Hepatic stellate cell (primary cell): ENCODE results near the gene PIPOX.
A peak's percentile ranks its signal among the peaks of the same experiment; 100 is the strongest.

Experiments
- DNase-seq: peaks from one replicate; pipeline ENCODE4 v3.0.0; 2011; ENCODE audit warnings: low spot score

The PIPOX gene, protein sequence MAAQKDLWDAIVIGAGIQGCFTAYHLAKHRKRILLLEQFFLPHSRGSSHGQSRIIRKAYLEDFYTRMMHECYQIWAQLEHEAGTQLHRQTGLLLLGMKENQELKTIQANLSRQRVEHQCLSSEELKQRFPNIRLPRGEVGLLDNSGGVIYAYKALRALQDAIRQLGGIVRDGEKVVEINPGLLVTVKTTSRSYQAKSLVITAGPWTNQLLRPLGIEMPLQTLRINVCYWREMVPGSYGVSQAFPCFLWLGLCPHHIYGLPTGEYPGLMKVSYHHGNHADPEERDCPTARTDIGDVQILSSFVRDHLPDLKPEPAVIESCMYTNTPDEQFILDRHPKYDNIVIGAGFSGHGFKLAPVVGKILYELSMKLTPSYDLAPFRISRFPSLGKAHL

DNA sequence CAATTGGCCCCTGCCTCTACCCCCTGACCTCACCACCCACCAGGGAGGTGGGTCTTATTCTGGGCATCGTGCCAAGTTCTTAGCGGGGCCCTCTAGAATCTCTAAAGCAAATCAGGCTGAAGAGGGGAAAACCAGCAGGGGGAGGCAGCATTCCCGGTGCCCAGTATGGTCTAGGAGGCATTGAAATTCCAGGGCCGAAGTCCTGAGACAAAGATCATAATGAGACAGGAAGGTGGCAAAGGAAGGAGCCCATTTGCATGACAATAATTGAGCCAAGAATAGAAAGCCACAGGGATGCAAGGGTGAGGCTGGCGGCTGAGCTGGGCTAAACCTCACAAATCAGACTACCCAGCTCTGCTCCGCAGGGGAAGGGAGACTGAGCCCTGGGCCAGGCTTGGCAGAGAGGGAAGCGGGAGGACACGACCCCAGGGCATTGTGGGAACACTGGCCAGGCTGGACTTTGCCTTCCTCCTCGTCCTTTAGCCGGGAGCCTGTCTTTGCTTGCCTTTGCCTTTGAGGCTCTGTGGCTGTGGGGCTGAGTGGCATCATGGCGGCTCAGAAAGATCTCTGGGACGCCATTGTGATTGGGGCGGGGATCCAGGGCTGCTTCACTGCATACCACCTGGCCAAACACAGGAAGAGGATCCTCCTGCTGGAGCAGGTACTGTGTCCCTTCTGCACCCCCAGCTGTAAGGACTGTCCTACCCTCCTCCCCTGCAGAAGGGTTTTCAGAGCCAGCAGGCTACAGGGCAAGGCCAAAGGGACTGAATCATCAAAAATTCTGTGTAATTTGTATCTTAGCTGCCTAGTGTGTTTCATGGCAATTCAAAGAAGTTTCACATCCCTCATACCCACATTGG lies at the start of gene PIPOX:
PIPOX (plus strand) TSS at position 463 of the 860 bp plus-strand sequence; CDS start at position 548, 85 bp downstream.
- peak; percentile 20 for DNase-seq

DNA sequence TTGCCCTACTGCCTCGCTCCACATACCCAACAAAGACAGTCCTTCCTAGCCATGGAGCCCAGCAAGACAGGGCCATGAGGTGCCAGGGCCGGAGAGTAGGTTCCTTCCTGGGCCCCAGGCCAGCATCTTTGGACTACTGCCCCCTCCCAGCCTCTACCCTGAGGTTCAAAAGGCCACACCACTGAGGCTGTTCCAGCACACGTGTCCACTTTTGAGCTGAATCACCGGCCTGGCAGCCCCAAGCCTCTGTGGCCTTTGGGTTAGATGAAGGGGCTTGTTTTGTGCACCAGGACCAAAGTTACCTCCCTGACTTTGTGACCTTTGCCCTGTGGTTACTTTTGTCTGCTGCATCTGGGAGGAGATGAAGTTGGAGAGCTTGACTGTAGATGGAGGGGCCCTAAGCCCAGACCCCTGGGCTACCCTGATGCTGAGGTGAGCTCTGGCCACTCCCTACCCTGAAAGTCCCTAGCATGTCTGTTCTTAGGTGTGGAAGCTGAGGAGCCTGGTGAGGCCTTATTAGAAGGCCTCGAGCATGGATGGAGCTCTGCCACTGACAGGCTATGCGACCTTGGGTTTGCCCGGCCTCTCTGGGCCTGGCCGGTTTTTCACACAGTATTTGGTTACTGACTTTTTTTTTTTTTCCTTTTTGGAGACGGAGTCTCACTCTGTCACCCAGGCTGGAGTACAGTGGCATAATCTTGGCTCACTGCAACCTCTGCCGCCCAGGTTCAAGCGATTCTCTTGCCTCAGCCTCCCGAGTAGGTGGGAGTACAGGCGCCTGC lies 49.1 kb upstream of the PIPOX start:
- no peak for DNase-seq

DNA sequence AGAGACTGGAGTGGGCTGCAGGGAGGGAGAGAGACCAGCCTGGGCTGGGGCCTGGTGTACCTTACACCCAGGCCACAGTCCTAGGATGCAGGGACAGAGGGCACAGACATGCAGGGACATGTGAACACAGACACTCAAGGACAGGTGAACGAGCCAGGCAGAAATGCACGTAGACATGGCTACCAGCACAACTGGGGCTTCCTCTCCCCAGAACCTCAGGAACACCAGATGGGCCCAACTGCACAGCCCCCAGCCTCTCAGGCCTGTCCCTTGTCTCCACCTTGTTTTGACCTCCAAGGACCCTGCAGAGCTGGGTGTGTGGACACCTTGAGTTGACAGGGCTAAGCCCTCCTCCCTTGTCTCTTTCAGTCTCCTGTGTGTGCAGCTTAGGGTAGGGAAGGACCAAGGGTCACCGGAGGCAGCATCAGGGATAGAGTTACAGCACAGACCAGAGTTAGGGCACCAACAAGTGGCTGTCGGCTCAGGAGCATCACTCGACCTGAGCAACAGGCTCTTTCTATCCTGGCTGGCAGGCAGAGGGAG lies 46.3 kb upstream of the PIPOX start:
- no peak for DNase-seq

DNA sequence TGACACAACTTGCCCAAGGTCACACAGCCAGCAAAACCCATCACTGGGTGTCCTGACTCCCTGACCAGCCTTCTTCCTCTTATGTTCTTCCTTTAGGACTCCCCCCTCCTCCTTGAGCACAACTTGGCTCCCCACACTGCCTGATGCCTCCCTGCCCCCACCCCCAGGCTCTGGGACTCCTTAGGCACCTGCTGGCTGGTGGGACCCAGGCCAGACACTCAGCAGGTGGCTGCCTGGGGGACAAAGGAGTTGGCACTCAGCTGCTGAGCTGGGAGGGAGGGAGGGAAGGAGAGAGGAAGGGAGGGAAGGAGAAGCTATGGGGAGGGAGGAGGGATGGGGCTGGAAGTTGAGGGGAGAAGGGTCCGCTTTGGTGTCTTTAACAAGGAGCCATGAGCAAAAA lies 45.1 kb upstream of the PIPOX start:
- no peak for DNase-seq

DNA sequence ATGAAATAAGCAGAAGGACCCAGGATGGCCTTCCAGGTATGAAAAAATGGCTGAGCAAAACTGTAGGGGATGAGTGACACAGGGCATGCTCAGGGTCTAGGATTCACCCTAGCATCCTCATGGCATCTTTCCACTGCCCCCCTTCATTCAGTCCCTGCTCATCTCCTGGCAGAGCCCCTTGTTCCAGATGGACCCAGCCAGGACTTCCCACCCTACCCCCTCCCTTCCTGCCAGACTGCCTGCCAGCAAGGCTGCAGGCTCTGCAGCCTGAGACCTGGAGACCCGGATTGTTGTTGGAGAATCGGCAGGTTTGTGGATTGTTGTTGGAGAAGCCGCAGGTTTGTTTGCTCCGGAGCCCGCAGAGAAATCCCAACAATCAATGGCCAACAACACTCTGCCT lies 43.7 kb upstream of the PIPOX start:
- DNase-seq, result no peak

DNA sequence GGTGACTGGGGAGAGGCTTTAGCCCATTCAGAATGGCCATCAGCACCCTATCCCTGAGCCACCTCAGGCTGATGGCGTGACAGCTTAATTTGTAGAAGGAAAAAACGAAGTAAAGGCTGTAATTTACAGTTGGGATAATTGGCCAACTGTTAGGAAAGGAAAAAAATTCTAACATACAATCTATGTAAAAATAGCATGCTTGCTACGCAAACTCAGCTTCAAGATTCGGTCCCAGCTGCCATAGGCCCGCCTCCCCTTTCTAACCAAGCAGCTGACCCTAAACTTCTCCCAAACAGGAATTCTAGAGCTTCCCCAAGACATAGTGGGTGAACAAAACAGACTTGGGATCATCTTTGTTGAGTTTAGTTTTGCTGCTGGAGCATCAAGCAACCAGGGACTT lies 42.0 kb upstream of the PIPOX start:
- no peak for DNase-seq

DNA sequence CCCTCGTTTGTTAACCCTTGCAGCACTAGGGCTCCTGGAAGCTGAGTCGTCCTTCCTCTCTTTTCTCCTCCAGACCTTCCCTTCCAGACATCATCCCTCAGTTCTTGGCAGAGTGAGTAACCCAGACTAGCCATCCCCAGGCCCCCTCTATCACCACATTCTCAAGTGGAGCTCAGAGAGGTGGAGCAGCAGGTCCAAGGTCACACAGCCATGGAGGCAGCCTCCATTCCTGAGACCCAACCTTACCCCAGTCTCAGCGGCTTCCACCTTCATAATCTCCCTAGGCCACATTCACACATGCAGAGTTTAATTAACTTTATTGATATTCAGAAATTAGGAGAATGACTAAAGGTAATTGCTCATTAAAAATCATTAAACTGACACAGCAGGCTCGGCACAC lies 40.1 kb upstream of the PIPOX start:
- DNase-seq, result no peak

DNA sequence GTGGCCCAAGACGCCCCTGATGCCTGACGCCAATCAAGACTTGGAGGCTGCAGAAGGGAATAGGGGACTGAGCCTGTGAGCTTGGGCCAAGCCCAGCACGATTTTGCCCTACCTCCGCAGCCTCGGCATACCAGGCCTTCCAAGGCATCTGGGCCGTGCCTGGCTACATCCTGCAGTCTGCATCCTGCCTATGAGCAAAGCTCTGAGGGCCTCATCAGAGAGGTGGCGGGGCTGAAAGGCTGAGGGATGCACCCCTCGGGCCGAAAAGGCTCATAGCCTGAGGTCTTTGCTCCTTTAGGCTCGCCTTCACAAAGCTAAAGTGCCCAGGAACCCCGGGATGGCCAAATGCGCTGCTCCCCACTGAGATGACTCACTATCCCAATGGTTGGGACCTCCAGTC lies 39.7 kb upstream of the PIPOX start:
- no peak for DNase-seq

DNA sequence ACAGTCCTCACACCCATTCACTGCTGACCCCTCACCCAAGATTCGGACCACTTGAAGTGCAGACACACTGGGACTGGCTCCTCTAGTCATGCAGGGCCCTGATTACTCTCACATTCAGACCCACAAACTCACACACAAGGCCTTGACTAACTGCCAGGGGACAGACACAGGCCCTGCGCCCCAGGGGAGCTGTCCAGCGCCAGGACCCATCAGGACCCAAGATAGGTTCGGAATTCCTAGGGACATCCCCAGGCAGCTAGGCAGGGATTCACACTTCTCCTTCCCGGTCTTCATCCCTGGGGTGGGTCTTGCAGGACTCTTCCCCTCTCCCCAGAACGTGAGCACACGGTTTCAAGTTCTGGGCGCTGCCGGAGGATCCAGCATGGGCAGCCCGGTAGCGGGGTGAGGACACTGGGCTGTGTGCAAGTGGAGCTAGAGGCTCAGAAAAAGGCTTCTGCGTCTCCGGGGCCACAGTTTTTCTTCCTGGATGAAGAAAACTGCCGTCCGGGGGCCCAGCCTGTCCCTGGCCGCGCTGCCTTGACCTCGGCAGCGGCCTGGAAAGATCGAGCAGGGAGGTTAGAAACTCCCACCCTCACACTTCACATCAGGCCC lies 38.8 kb upstream of the PIPOX start:
- DNase-seq, result peak; percentile 30

DNA sequence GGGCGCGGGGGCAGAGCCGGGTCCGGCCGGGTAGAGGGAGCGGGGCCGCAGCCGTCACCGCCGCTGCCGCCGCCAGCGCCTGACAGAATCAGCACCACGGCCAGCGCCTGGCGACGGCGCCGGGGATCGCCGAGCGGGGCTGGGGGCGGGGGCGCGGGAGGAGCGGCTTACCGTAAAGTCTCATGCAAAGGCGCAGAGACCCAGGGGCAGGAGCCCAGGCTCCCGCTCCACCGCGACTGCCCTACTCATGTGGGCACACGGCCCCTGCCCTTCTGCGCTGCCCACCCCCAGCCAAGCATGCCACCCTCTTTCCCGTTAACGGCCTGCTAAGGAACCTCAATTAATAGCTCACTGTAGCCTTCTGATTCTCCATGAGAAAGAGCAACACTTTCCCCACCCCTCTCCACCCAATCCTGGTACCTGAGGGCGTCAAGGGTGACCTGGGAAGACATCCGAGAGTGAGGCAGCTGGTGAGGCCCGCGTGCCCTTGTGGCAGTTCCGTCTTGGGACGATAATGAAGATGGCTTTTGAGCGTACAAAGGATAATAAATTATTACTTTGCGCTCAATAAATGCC lies 36.9 kb upstream of the PIPOX start, which contains the start of gene SEZ6:
SEZ6 (minus strand) TSS at position 98 of the 576 bp plus-strand sequence. CDS start 164 bp downstream, outside the sequence.
- peak; percentile 76 for DNase-seq

DNA sequence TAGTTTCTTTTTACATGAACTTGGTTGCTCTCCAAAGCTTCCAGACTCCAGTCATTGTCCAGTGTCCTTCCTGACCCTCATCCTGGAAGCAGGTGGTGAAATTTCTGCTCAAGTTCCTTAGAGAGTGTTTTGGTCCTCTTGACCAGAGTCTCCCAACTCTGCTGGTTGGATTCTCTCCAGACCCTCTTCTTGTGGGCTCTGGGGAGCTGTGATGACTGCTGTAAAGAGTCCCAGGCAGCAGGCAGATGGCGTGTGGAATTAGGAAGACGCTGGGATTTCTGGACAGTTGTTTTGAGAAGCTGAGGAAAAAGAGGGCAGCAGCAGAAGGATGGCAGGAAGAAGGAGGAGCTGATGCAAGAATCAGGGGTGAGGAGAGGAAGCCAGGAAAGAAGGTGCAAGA lies 35.5 kb upstream of the PIPOX start:
- no peak for DNase-seq

DNA sequence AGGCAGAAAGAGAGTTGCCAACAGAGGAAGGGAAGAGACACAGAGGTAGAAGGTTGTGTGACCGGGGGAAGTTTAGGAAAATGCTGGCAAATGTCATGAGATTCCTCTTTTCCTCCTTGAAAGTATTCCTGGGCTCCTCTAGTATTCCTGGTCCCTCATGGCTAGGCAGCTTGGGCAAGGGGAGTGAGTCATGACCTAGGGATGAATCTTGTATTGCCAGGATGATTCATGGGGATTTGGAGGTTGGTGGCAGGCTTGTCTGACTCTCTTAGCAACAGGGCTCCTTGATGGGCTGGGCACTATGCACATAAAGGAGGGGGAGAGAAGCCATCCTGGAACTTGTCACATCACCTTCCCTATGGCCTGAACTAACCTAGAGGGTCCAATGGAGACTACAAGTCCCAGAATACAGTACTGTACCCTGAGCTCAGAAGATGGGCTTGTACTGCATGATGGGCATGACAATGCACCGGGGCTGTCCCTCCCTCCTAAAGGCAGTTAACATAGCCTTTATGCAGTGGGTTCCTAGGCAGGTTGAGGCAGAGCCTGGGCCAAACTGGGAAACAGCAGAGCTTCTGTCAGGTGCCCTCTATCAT lies 35.0 kb upstream of the PIPOX start:
- peak; percentile 29 for DNase-seq

DNA sequence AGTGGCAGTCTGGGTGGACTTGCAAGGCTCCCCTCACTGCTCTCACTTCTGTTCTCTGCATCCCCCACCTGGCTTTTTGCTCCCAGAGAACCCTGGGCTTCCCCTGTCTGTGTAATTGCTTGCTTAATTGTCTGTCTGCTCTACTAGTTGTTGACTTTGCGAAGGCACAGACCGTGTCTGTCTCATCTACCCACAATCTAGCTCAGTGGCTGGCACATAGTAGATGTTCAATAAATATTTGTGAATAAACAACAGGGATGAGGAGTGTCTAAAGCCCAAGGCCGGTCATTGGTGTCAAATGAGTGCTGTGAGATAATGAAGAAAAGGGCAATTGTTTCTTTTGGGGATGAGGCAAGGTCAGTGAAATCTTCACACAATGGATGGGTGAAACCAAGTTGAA lies 34.4 kb upstream of the PIPOX start:
- DNase-seq, result no peak

DNA sequence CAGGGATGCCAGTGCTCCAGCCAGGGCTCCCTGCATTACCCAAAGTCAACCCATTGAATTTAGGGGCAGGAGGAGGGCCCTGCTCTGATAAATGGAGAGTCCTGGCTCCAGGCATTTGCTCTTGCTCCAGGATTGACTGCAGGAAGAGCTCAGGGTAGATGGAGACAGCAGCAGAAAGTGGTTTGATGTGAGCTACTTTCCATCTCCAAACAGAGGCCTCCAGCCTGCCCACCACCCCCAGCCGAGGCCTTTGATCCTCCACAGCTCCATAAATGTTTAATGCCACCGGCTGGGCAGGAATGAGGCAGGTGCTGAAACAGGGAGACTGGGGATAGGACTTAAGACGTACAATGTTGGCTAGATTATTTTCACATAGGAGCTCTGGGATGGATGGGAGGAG lies 32.8 kb upstream of the PIPOX start:
- no peak for DNase-seq

DNA sequence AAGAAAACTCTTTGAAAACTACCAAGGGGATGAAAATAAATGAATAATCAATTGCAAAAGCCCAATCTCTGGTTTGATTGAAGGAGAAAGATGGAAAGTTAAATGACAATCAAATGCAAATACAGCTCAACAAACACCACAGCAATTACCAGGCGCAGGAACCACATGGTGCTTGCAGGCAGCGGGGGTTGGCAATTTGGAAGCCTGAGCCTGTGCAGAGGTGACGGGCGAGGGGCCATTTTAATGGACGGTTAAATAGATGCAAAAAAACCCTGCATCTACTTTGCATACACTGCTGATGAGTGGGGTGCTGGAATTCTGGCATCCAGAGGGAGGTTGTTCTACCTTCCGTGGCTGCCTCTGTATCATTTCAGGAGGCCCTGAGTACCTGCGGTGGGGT lies 32.4 kb upstream of the PIPOX start:
- no peak for DNase-seq

DNA sequence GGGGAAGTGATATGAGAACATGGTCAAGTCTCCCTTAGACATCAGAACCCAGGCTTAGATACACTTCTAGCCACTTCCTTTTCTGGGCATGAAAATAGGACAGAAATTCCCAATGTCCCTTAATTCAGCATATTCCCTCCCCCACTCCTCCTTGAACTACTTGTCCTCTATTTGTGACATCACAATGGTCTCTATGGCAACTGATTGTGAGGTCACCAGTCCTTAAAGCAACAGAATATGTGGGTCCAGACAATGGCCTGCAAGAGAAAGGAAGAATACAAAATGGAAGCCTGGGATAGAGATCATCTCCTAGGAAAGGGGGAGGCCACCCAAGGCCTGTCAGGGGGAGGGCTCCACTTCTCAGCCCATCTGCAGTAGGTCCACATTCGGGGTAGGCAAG lies 30.4 kb upstream of the PIPOX start:
- DNase-seq, result no peak

DNA sequence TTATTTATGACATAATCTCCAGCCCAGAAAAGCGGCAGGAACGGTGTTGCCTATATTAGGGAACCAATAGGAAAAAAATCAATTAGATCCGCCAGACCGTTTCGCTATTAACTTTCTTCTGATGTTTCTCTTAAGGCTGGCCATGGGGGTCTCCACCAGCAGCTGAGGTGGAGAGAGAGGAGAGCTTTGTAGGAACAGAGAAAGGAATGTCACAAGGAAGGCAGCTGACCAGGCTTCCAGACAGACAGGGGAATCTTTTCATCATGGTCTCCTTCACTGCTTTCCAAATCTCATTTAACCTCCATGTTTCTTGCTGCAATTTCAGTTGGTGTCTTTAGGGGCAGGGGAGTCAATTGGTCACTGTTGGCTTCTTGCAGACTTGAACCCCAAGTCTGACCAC lies 28.2 kb upstream of the PIPOX start:
- no peak for DNase-seq

DNA sequence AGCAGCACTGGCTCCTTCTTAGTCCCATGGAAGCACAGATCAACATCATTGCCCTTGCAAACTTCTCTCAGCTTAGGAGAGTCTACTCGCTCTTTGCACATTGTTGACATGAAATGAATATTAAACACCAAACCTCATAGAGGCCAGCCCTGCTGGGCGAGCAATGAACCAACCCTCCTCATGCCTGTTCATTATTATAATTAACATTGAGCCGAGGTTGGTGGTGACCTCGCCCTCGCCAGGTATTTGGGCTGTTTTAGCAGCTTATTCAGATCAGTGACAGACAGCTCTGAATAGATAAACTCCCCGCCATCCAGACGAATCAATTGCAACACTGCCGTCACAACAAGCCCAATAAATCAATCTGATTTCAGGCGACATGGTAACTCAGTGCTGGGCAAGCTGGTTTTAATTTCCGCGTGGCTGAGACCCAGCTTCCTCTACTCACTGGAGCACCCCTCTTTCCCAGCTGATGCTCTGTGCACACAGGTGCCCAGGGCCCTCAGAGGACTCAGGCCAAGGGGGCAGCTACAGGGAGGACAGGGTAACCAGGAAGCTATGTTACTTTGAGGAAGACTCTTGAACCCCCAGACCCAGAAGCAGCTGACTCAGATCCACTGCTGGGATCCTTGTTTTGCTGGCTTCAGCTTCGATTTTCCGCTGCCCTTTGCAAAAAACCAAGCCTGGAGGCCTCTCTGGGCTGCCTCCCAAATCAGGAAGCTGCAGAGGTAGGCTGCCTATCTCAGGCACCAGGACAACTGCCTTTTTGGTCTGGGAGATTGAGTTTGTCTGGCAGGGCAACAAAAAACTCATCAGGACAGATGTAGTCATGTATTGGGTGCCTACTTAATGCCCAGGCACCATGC lies 26.4 kb upstream of the PIPOX start:
- no peak for DNase-seq

DNA sequence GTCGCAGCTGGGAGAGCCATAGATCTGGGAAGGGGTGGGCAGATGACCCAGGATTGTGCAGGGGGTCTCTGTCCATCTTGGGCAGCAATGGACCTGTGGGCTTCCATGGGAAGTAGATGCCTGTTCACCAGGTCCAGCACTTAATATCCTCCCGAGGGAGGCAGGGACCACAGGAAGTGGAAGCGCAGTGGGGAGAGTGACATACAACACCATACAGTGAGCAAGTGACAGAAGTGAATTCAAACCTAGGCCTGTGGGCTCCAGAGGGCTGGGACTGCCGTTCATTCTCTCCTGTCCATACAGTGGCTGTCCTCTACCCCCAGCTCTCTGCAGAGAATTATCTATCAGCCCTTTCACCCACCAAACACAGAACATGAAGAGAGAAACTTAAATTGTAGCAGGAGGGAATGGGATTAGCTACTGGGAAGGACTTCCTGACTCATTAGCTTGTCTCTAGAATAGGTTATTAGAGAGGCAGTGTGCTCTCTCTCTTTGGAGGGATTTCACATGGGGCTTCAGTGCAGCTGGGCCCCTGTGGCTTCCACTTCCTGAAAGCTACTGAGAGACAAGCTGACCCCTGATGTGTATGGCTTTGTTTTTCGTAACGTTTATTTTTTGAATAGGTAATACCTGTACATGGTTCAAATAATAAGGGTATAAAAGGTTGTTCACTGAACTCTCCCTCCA lies 24.0 kb upstream of the PIPOX start:
- no peak for DNase-seq
